ENCODE measurements around the gene RS1. TPM values are rescaled to one million over a fixed set of nuclear protein-coding genes. Genes with fewer than 3 reads are reported as not detected.

The RS1 gene
- polyA plus RNA-seq, 1 donor (not counting 4 experiments of a cell fraction or from before 2014, with no cell fraction given), result not detected

DNA sequence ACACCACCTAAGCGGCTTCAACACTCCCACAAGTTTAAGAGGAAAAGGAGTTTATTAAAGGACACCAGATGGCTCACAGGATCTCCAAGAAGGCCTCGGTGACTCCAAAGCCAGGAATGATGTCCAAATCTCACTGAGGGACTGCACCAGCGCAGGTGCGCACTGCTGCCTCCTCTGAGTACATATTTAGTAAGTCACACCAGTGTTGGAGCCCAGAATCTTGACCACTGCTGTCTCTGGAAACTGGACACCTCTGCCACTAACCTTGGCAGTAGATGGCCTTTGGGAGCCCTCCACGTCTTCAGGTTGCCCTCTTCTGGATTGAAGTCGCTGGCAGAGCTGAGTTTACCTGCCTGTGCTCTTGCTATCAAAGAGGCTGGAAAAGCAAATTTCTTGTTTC lies 10.1 kb upstream of the RS1 start:
- no peak overlapping the region for H3K4me3 ChIP-seq (ENCODE audit: control insufficient read depth in 2 of 3, extremely low read depth in 1 of 3, insufficient read depth in 2 of 3, low read depth in 1 of 3, low read length in 3 of 3)
- no peak for TF ChIP-seq EZH2 (IDR thresholded peaks at IDR 0.05; ENCODE audit: low read length)
- TF ChIP-seq, protein P1, sequence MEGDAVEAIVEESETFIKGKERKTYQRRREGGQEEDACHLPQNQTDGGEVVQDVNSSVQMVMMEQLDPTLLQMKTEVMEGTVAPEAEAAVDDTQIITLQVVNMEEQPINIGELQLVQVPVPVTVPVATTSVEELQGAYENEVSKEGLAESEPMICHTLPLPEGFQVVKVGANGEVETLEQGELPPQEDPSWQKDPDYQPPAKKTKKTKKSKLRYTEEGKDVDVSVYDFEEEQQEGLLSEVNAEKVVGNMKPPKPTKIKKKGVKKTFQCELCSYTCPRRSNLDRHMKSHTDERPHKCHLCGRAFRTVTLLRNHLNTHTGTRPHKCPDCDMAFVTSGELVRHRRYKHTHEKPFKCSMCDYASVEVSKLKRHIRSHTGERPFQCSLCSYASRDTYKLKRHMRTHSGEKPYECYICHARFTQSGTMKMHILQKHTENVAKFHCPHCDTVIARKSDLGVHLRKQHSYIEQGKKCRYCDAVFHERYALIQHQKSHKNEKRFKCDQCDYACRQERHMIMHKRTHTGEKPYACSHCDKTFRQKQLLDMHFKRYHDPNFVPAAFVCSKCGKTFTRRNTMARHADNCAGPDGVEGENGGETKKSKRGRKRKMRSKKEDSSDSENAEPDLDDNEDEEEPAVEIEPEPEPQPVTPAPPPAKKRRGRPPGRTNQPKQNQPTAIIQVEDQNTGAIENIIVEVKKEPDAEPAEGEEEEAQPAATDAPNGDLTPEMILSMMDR (optimal IDR thresholded peaks at IDR 0.05 in 1 of 3, IDR thresholded peaks at IDR 0.05 in 1 of 3, conservative IDR thresholded peaks at IDR 0.05 in 1 of 3; ENCODE audit: extremely low read depth in 1 of 3, insufficient read depth in 2 of 3, low read length in 3 of 3), result no peak
- DNase-seq (ENCODE audit: low read depth, low spot score), result no peak
- FAIRE-seq, result no peak
- dilution Hi-C loops (cut with MboI; ENCODE audit: extremely low pct_ligation_motif_present, low sequenced_read_pairs), result no loop called here
- H4K20me1 ChIP-seq (ENCODE audit: control insufficient read depth, extremely low read depth, insufficient read depth, low read length), result no peaks in the 10 kb centered on the region
- no peak overlapping the region for H3K9ac ChIP-seq (ENCODE audit: control insufficient read depth, extremely low read depth, insufficient read depth, low read length)
- H3K27me3 ChIP-seq (ENCODE audit: control insufficient read depth, extremely low read depth, insufficient read depth, low read length), result no peaks in the 10 kb centered on the region
- H3K27ac ChIP-seq (ENCODE audit: control insufficient read depth, insufficient read depth, low read length), result no peak overlapping the region
- no peak overlapping the region for H3K4me2 ChIP-seq (ENCODE audit: control insufficient read depth, extremely low read depth, insufficient read depth, low read depth, low read length)
- H3K9me3 ChIP-seq (ENCODE audit: control insufficient read depth, low read depth, low read length), result no peaks in the 10 kb centered on the region
- no peaks in the 10 kb centered on the region for H3K4me1 ChIP-seq (ENCODE audit: control insufficient read depth, extremely low read depth, insufficient read depth, low read length)
- no peaks in the 10 kb centered on the region for H3K9me1 ChIP-seq (ENCODE audit: control insufficient read depth, extremely low read depth, insufficient read depth, low read length)
- H3K36me3 ChIP-seq (ENCODE audit: control insufficient read depth in 2 of 2, extremely low read depth in 1 of 2, insufficient read depth in 2 of 2, low read length in 2 of 2), result no peaks in the 10 kb centered on the region
- H3K79me2 ChIP-seq (ENCODE audit: control insufficient read depth, insufficient read depth, low read length), result no peaks in the 10 kb centered on the region
- H2AFZ ChIP-seq (ENCODE audit: control insufficient read depth, low read length), result no peak overlapping the region

DNA sequence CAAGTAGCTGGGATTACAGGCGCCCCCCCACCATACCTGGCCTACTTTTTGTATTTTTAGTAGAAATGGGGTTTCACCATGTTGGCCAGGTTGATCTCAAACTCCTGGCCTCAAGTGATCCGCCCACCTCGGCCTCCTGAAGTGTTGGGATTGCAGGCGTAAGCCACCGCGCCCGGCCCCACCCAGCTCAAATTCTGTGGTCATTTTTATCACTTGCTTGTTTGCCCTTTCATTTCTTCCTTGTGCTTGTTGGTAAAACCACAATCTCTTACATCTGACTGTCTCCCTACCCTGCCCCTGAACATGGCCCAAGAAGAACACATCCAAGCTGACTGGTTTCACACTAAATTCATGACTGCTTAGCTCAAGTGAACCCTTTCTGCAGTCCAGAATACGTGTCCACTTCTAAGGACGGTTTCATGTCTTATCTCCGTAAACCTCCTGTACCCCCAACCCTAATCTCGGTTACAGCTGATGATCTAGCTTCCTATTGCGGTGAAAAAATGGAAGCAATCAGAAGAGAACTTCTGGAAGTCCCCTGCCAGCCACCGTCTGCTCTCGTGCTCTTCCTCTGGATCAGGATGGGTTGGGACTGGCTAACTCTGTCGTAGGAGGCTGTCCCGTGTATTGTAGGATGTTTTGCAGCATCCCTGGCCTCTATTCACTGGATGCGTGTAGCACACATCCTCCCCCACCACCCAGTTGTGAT lies 5.4 kb upstream of the RS1 start:
- no peak overlapping the region for H3K4me3 ChIP-seq (ENCODE audit: control insufficient read depth in 2 of 3, extremely low read depth in 1 of 3, insufficient read depth in 2 of 3, low read depth in 1 of 3, low read length in 3 of 3)
- TF ChIP-seq, protein P1 (optimal IDR thresholded peaks at IDR 0.05 in 1 of 3, IDR thresholded peaks at IDR 0.05 in 1 of 3, conservative IDR thresholded peaks at IDR 0.05 in 1 of 3; ENCODE audit: extremely low read depth in 1 of 3, insufficient read depth in 2 of 3, low read length in 3 of 3), result no peak
- no peak for TF ChIP-seq EZH2 (IDR thresholded peaks at IDR 0.05; ENCODE audit: low read length)
- no peaks in the 10 kb centered on the region for H3K27me3 ChIP-seq (ENCODE audit: control insufficient read depth, extremely low read depth, insufficient read depth, low read length)
- dilution Hi-C loops (cut with MboI; ENCODE audit: extremely low pct_ligation_motif_present, low sequenced_read_pairs), result no loop called here
- FAIRE-seq, result no peak
- no peak for DNase-seq (ENCODE audit: low read depth, low spot score)
- no peak overlapping the region for H2AFZ ChIP-seq (ENCODE audit: control insufficient read depth, low read length)
- no peaks in the 10 kb centered on the region for H3K36me3 ChIP-seq (ENCODE audit: control insufficient read depth in 2 of 2, extremely low read depth in 1 of 2, insufficient read depth in 2 of 2, low read length in 2 of 2)
- no peaks in the 10 kb centered on the region for H3K4me1 ChIP-seq (ENCODE audit: control insufficient read depth, extremely low read depth, insufficient read depth, low read length)
- H3K27ac ChIP-seq (ENCODE audit: control insufficient read depth, insufficient read depth, low read length), result no peak overlapping the region
- H3K9ac ChIP-seq (ENCODE audit: control insufficient read depth, extremely low read depth, insufficient read depth, low read length), result no peak overlapping the region
- no peaks in the 10 kb centered on the region for H3K9me1 ChIP-seq (ENCODE audit: control insufficient read depth, extremely low read depth, insufficient read depth, low read length)
- H3K4me2 ChIP-seq (ENCODE audit: control insufficient read depth, extremely low read depth, insufficient read depth, low read depth, low read length), result no peak overlapping the region
- no peaks in the 10 kb centered on the region for H4K20me1 ChIP-seq (ENCODE audit: control insufficient read depth, extremely low read depth, insufficient read depth, low read length)
- H3K79me2 ChIP-seq (ENCODE audit: control insufficient read depth, insufficient read depth, low read length), result no peaks in the 10 kb centered on the region
- no peaks in the 10 kb centered on the region for H3K9me3 ChIP-seq (ENCODE audit: control insufficient read depth, low read depth, low read length)
